HepG2 (cell line): ENCODE data around the gene ELF2. TPM values are rescaled to one million over a fixed set of nuclear protein-coding genes. Genes with fewer than 3 reads are reported as not detected.

ENCODE experiments used
- ELF1 ChIP-seq: sonication (generic); formaldehyde crosslinking; IDR thresholded peaks from 2 replicates; pipeline ENCODE4 v1.4.0; 2020; ENCODE audit warnings: missing genetic modification reagents
- GFI1 ChIP-seq: sonication (generic); formaldehyde crosslinking; IDR thresholded peaks from 2 replicates; pipeline ENCODE4 v1.5.0; 2020; ENCODE audit warnings: missing genetic modification reagents, mild to moderate bottlenecking, borderline replicate concordance
- HOXA3 ChIP-seq: sonication (generic); formaldehyde crosslinking; IDR thresholded peaks from 2 replicates; pipeline ENCODE4 v1.5.0; 2020; ENCODE audit warnings: missing genetic modification reagents
- NFATC3 ChIP-seq: sonication (generic); formaldehyde crosslinking; IDR thresholded peaks from 2 replicates; pipeline ENCODE4 v1.5.1; 2020; ENCODE audit warnings: mild to moderate bottlenecking, missing genetic modification reagents
- RBFOX2 ChIP-seq: fragments of 200-400 bp; formaldehyde crosslinking; IDR thresholded peaks from 2 replicates; pipeline ENCODE4 v1.6.1; 2017; ENCODE audit warnings: low read depth, mild to moderate bottlenecking, low read length
- RELA ChIP-seq: sonication (generic); formaldehyde crosslinking; IDR thresholded peaks from 2 replicates; pipeline ENCODE4 v1.4.0; 2020; ENCODE audit warnings: missing genetic modification reagents
- ZFP90 ChIP-seq: sonication (generic); formaldehyde crosslinking; IDR thresholded peaks from 2 replicates; pipeline ENCODE4 v1.8.0; 2022; ENCODE audit warnings: missing genetic modification reagents, mild to moderate bottlenecking, inconsistent platforms, borderline replicate concordance
- ZNF251 ChIP-seq: sonication (generic); formaldehyde crosslinking; IDR thresholded peaks from 2 replicates; pipeline ENCODE4 v1.9.0; 2021; ENCODE audit warnings: mild to moderate bottlenecking, missing genetic modification reagents
- ZNF280B ChIP-seq: sonication (generic); formaldehyde crosslinking; IDR thresholded peaks from 2 replicates; pipeline ENCODE4 v1.5.0; 2020; ENCODE audit warnings: missing genetic modification reagents, mild to moderate bottlenecking, borderline replicate concordance
- ZNF615 ChIP-seq: sonication (generic); formaldehyde crosslinking; IDR thresholded peaks from 2 replicates; pipeline ENCODE4 v1.5.0; 2020; ENCODE audit warnings: mild to moderate bottlenecking, missing genetic modification reagents, borderline replicate concordance
- polyA plus RNA-seq, 8 experiments: library from polyadenylated mRNA; depleted of rRNA in 3 of 8; stranded (reverse) in 7 of 8; unstranded in 1 of 8; fragments of >200 nt; fragmentation: Illumina TruSeq in 4 of 8; extraction: Trizol in 4 of 8; gene quantifications; 2 replicates each; pipeline versions ENCODE4 v1.2.1 to v1.2.3, GENCODE V29; 2011 to 2016; ENCODE audit warnings: low read depth in 4 of 8, missing spikeins in 1 of 8, mixed read lengths in 1 of 8; ENCODE audit not compliant: insufficient read depth in 1 of 8
- total RNA-seq, 5 experiments: library from RNA; depleted of rRNA; stranded (reverse); fragments of >200 nt; fragmentation: Illumina TruSeq; extraction: Trizol; gene quantifications; 2 replicates each; pipeline ENCODE4 v1.2.3, GENCODE V29; 2016; ENCODE audit warnings: low read depth in 1 of 5
- TF ChIP-seq, protein P1 (sequence below): sonication (generic); formaldehyde crosslinking; IDR thresholded peaks from 2 replicates; pipeline ENCODE4 v1.4.0; 2020; ENCODE audit warnings: missing genetic modification reagents; ENCODE audit errors: not compliant biosample characterization
- TF ChIP-seq, protein P2 (sequence below): sonication (generic); formaldehyde crosslinking; IDR thresholded peaks from 2 replicates; pipeline ENCODE4 v1.5.1; 2020; ENCODE audit warnings: mild to moderate bottlenecking, missing genetic modification reagents, moderate library complexity
- TF ChIP-seq, protein P3 (sequence below), 2 experiments: sonication (generic) in 1 of 2; formaldehyde crosslinking in 1 of 2; IDR thresholded peaks; 2 replicates each; pipeline versions ENCODE4 v1.4.0 to v1.6.1; 2016 to 2020; ENCODE audit warnings: borderline replicate concordance in 1 of 2, low read depth in 1 of 2, mild to moderate bottlenecking in 1 of 2, missing genetic modification reagents in 1 of 2
- TF ChIP-seq, protein P4 (sequence below): sonication (generic); formaldehyde crosslinking; IDR thresholded peaks from 2 replicates; pipeline ENCODE4 v1.4.0; 2020; ENCODE audit warnings: mild to moderate bottlenecking, missing genetic modification reagents
- TF ChIP-seq, protein P5 (sequence below): sonication (generic); formaldehyde crosslinking; conservative IDR thresholded peaks from 2 replicates; pipeline ENCODE4 v1.8.0; 2022; ENCODE audit warnings: mild to moderate bottlenecking, moderate library complexity, missing genetic modification reagents

ELF2 gene
- total and polyA plus RNA-seq, 2 of the 13 experiments (the other 11 are each of a cell fraction or from before 2014, with no cell fraction given), result 28.6 to 35.4 TPM

GRCh38 chr4:139177869-139178619 is 1.0 kb upstream of the ELF2 start (continued):
- TF ChIP-seq, protein P1, sequence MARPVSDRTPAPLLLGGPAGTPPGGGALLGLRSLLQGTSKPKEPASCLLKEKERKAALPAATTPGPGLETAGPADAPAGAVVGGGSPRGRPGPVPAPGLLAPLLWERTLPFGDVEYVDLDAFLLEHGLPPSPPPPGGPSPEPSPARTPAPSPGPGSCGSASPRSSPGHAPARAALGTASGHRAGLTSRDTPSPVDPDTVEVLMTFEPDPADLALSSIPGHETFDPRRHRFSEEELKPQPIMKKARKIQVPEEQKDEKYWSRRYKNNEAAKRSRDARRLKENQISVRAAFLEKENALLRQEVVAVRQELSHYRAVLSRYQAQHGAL (CRISPR knock-in tag), result no peak
- TF ChIP-seq ELF1 (CRISPR knock-in tag), result no peak
- TF ChIP-seq HOXA3, result peak; percentile 75
- no peak; the same call in 1 of the 2 replicates for TF ChIP-seq GFI1 (CRISPR knock-in tag)
- TF ChIP-seq, protein P2, sequence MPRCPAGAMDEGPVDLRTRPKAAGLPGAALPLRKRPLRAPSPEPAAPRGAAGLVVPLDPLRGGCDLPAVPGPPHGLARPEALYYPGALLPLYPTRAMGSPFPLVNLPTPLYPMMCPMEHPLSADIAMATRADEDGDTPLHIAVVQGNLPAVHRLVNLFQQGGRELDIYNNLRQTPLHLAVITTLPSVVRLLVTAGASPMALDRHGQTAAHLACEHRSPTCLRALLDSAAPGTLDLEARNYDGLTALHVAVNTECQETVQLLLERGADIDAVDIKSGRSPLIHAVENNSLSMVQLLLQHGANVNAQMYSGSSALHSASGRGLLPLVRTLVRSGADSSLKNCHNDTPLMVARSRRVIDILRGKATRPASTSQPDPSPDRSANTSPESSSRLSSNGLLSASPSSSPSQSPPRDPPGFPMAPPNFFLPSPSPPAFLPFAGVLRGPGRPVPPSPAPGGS (CRISPR knock-in tag), result peak; percentile 83
- TF ChIP-seq, protein P3, sequence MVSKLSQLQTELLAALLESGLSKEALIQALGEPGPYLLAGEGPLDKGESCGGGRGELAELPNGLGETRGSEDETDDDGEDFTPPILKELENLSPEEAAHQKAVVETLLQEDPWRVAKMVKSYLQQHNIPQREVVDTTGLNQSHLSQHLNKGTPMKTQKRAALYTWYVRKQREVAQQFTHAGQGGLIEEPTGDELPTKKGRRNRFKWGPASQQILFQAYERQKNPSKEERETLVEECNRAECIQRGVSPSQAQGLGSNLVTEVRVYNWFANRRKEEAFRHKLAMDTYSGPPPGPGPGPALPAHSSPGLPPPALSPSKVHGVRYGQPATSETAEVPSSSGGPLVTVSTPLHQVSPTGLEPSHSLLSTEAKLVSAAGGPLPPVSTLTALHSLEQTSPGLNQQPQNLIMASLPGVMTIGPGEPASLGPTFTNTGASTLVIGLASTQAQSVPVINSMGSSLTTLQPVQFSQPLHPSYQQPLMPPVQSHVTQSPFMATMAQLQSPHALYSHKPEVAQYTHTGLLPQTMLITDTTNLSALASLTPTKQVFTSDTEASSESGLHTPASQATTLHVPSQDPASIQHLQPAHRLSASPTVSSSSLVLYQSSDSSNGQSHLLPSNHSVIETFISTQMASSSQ (IDR thresholded peaks at IDR 0.05; ENCODE audit: low read depth), result no peak
- TF ChIP-seq, protein P3 (CRISPR knock-in tag; IDR thresholded peaks at IDR 0.05; ENCODE audit: borderline replicate concordance), result peak; percentile 9; the same call in 1 of the 2 replicates
- TF ChIP-seq NFATC3 (CRISPR knock-in tag), result no peak
- peak; percentile 85 for TF ChIP-seq RBFOX2
- TF ChIP-seq ZNF251 (CRISPR knock-in tag), result no peak
- TF ChIP-seq, protein P4, sequence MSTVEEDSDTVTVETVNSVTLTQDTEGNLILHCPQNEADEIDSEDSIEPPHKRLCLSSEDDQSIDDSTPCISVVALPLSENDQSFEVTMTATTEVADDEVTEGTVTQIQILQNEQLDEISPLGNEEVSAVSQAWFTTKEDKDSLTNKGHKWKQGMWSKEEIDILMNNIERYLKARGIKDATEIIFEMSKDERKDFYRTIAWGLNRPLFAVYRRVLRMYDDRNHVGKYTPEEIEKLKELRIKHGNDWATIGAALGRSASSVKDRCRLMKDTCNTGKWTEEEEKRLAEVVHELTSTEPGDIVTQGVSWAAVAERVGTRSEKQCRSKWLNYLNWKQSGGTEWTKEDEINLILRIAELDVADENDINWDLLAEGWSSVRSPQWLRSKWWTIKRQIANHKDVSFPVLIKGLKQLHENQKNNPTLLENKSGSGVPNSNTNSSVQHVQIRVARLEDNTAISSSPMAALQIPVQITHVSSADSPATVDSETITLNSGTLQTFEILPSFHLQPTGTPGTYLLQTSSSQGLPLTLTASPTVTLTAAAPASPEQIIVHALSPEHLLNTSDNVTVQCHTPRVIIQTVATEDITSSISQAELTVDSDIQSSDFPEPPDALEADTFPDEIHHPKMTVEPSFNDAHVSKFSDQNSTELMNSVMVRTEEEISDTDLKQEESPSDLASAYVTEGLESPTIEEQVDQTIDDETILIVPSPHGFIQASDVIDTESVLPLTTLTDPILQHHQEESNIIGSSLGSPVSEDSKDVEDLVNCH (CRISPR knock-in tag), result no peak
- TF ChIP-seq, protein P5, sequence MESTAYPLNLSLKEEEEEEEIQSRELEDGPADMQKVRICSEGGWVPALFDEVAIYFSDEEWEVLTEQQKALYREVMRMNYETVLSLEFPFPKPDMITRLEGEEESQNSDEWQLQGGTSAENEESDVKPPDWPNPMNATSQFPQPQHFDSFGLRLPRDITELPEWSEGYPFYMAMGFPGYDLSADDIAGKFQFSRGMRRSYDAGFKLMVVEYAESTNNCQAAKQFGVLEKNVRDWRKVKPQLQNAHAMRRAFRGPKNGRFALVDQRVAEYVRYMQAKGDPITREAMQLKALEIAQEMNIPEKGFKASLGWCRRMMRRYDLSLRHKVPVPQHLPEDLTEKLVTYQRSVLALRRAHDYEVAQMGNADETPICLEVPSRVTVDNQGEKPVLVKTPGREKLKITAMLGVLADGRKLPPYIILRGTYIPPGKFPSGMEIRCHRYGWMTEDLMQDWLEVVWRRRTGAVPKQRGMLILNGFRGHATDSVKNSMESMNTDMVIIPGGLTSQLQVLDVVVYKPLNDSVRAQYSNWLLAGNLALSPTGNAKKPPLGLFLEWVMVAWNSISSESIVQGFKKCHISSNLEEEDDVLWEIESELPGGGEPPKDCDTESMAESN (CRISPR knock-in tag), result no peak
- no peak for TF ChIP-seq ZNF615 (CRISPR knock-in tag)
- TF ChIP-seq RELA (CRISPR knock-in tag), result no peak
- peak; percentile 16; the same call in 1 of the 2 replicates for TF ChIP-seq ZFP90 (CRISPR knock-in tag)
- TF ChIP-seq ZNF280B, result no peak
